Fibroblast of pulmonary artery (primary cell): Measurements from ENCODE around the gene RASL12.

Experiments used
- DNase-seq: peaks from one replicate; pipeline ENCODE4 v3.0.0-alpha.2; 2010; ENCODE audit warnings: low read depth
- H3K4me3 ChIP-seq: replicated peaks from 2 replicates; pipeline ENCODE4 v1.5.1; 2011; ENCODE audit warnings: low read depth, mild to moderate bottlenecking, control low read depth, low read length, moderate library complexity
- CTCF ChIP-seq: IDR thresholded peaks from 2 replicates; pipeline ENCODE4 v1.5.1; 2011; ENCODE audit warnings: mild to moderate bottlenecking, control low read depth, low read length, inconsistent platforms; ENCODE audit errors: missing control alignments

The RASL12 gene

GRCh38 chr15:65037309-65037708 lies 30.5 kb downstream of the RASL12 start:
- no peak for TF ChIP-seq CTCF
- DNase-seq, result no peak
- no peak overlapping the region for H3K4me3 ChIP-seq

- no peak for DNase-seq
- no peak overlapping the region for H3K4me3 ChIP-seq
- TF ChIP-seq CTCF, result no peak
Measured at GRCh38 chr15:65034719-65035118, 33.1 kb downstream of the RASL12 start.

- peak; percentile 67 for TF ChIP-seq CTCF
- H3K4me3 ChIP-seq, result no peak overlapping the region
- peak; percentile 63 for DNase-seq
Measured at GRCh38 chr15:65033659-65034269, 34.0 kb downstream of the RASL12 start.

- H3K4me3 ChIP-seq, result no peak overlapping the region
- peak; percentile 74 for DNase-seq
- peak; percentile 80 for TF ChIP-seq CTCF
Measured at GRCh38 chr15:65032801-65033537, 34.8 kb downstream of the RASL12 start.

GRCh38 chr15:65029736-65030208 lies 38.0 kb downstream of the RASL12 start:
- no peak for DNase-seq
- peak overlapping the region; percentile 86 for H3K4me3 ChIP-seq
- TF ChIP-seq CTCF, result no peak

- peak; percentile 78 for DNase-seq
Measured at GRCh38 chr15:65028921-65029735, 38.7 kb downstream of the RASL12 start, which contains the start of gene MTFMT. Gene MTFMT (minus strand): TSS chr15:65029639. CDS start chr15:65029613, 26 bp downstream.

More at GRCh38 chr15:65028921-65029735, 38.7 kb downstream of the RASL12 start, which contains the start of gene MTFMT:
- TF ChIP-seq CTCF, result no peak
- peak within 1 kb of the TSS; percentile 86 for H3K4me3 ChIP-seq
